ENCODE data around the gene TLE4.
"Not testable (repeated sequence)": the region's sequence is repeated elsewhere in the genome, so short reads cannot be mapped to it uniquely, and the experiment has no call there.

The TLE4 gene

GRCh38 chr9:79719989-79720388 lies 148.2 kb downstream of the TLE4 start:
- H3K27me3 ChIP-seq (replicated peaks; ENCODE audit: control insufficient read depth, insufficient read depth, low read length): no peaks in the 10 kb centered on the region
- peaks cover 91% of the 10 kb centered on the region for H3K36me3 ChIP-seq (ENCODE audit: control insufficient read depth, insufficient read depth, low read length, severe bottlenecking)
- no peak overlapping the region for H3K4me3 ChIP-seq (ENCODE audit: low read length)
- H3K9ac ChIP-seq (ENCODE audit: low read length): no peak overlapping the region
- H3K9me3 ChIP-seq (ENCODE audit: control insufficient read depth, low read length): no peaks in the 10 kb centered on the region
- no peaks in the 10 kb centered on the region for H3K4me1 ChIP-seq (ENCODE audit: control insufficient read depth, insufficient read depth, low read length)
- no peak for DNase-seq (ENCODE audit: low read depth)

- H3K4me3 ChIP-seq (ENCODE audit: low read length): no peak overlapping the region
- no peak overlapping the region for H3K9ac ChIP-seq (ENCODE audit: low read length)
- H3K4me1 ChIP-seq (ENCODE audit: control insufficient read depth, insufficient read depth, low read length): no peaks in the 10 kb centered on the region
- H3K9me3 ChIP-seq (ENCODE audit: control insufficient read depth, low read length): peaks cover 7% of the 10 kb centered on the region
- H3K36me3 ChIP-seq (ENCODE audit: control insufficient read depth, insufficient read depth, low read length, severe bottlenecking): no peaks in the 10 kb centered on the region
- peaks cover 12% of the 10 kb centered on the region for H3K27me3 ChIP-seq (replicated peaks; ENCODE audit: control insufficient read depth, insufficient read depth, low read length)
- no peak for DNase-seq (ENCODE audit: low read depth)
These were observed 159.6 kb downstream of the TLE4 start for GRCh38 chr9:79731171-79731890.

- Histone ChIP-seq H3K27me3 (replicated peaks; ENCODE audit: control insufficient read depth, insufficient read depth, low read length) (peaks cover 23% of the 10 kb centered on the region), H3K4me3 (ENCODE audit: low read length) (no peak overlapping the region), H3K9me3 (ENCODE audit: control insufficient read depth, low read length) (peaks cover 7% of the 10 kb centered on the region), H3K4me1 (ENCODE audit: control insufficient read depth, insufficient read depth, low read length) (no peaks in the 10 kb centered on the region), H3K36me3 (ENCODE audit: control insufficient read depth, insufficient read depth, low read length, severe bottlenecking) (no peaks in the 10 kb centered on the region), H3K9ac (ENCODE audit: low read length) (no peak overlapping the region)
- DNase-seq (ENCODE audit: low read depth): no peak
These were observed 163.4 kb downstream of the TLE4 start for GRCh38 chr9:79735023-79735779.

- Histone ChIP-seq H3K9me3 (ENCODE audit: control insufficient read depth, low read length) (peaks cover 7% of the 10 kb centered on the region), H3K27me3 (replicated peaks; ENCODE audit: control insufficient read depth, insufficient read depth, low read length) (peaks cover 17% of the 10 kb centered on the region), H3K4me1 (ENCODE audit: control insufficient read depth, insufficient read depth, low read length) (no peaks in the 10 kb centered on the region), H3K4me3 (ENCODE audit: low read length) (no peak overlapping the region), H3K9ac (ENCODE audit: low read length) (no peak overlapping the region), H3K36me3 (ENCODE audit: control insufficient read depth, insufficient read depth, low read length, severe bottlenecking) (no peaks in the 10 kb centered on the region)
- no peak for DNase-seq (ENCODE audit: low read depth)
These were observed 164.3 kb downstream of the TLE4 start for GRCh38 chr9:79736051-79736450.

DNA sequence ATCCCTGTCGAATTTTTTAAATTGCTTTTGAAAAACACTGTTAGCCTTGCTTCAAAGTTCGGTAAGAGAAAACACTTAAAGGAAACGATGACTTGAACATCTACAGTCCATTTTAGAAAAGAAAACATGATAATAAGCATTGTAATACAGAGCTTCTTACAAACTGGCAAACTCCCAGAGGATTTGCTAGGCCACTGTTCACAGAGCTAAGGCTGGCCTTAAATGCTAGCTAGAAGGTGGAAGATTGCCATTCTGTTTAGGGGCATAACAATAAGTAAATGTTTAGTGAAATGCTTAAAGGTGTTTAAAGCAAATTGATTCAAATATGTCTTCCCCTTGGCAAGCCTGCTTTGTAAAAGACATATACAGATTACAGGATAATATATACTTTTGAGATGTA lies 169.6 kb downstream of the TLE4 start:
- no peak overlapping the region for H3K4me3 ChIP-seq (ENCODE audit: low read length)
- no peak overlapping the region for H3K9ac ChIP-seq (ENCODE audit: low read length)
- H3K27me3 ChIP-seq (replicated peaks; ENCODE audit: control insufficient read depth, insufficient read depth, low read length): peaks cover 28% of the 10 kb centered on the region
- peak; percentile 27 for DNase-seq (ENCODE audit: low read depth)
- no peaks in the 10 kb centered on the region for H3K4me1 ChIP-seq (ENCODE audit: control insufficient read depth, insufficient read depth, low read length)
- no peaks in the 10 kb centered on the region for H3K9me3 ChIP-seq (ENCODE audit: control insufficient read depth, low read length)
- no peaks in the 10 kb centered on the region for H3K36me3 ChIP-seq (ENCODE audit: control insufficient read depth, insufficient read depth, low read length, severe bottlenecking)

- no peaks in the 10 kb centered on the region for H3K9me3 ChIP-seq (ENCODE audit: control insufficient read depth, low read length)
- peaks cover 34% of the 10 kb centered on the region for H3K27me3 ChIP-seq (replicated peaks; ENCODE audit: control insufficient read depth, insufficient read depth, low read length)
- H3K9ac ChIP-seq (ENCODE audit: low read length): no peak overlapping the region
- no peaks in the 10 kb centered on the region for H3K36me3 ChIP-seq (ENCODE audit: control insufficient read depth, insufficient read depth, low read length, severe bottlenecking)
- no peak for DNase-seq (ENCODE audit: low read depth)
- no peaks in the 10 kb centered on the region for H3K4me1 ChIP-seq (ENCODE audit: control insufficient read depth, insufficient read depth, low read length)
- H3K4me3 ChIP-seq (ENCODE audit: low read length): no peak overlapping the region
These were observed 170.5 kb downstream of the TLE4 start for GRCh38 chr9:79742110-79742721.

DNA sequence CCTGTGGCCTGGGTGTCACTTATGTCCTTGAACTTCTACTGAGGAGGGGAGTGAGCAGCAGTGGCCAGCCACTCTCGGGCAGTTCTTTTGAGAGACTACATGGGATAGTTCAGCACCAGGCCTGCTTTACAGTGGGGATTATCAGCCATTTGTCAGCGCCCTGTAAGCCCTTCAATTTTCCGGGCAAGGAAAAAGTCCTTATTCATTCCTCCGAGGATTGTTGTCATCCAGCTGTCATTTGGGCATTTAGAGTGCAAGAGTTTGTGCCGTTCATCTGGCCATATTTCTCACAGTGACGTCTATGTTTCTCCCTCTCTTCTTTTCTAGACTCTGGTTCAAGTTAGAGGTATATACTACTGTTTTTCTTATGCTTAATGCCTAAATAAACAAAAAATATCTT lies 172.8 kb downstream of the TLE4 start:
- H3K27me3 ChIP-seq (replicated peaks; ENCODE audit: control insufficient read depth, insufficient read depth, low read length): peaks cover 40% of the 10 kb centered on the region
- H3K9me3 ChIP-seq (ENCODE audit: control insufficient read depth, low read length): no peaks in the 10 kb centered on the region
- H3K9ac ChIP-seq (ENCODE audit: low read length): no peak overlapping the region
- H3K4me3 ChIP-seq (ENCODE audit: low read length): no peak overlapping the region
- no peaks in the 10 kb centered on the region for H3K36me3 ChIP-seq (ENCODE audit: control insufficient read depth, insufficient read depth, low read length, severe bottlenecking)
- no peak for DNase-seq (ENCODE audit: low read depth)
- H3K4me1 ChIP-seq (ENCODE audit: control insufficient read depth, insufficient read depth, low read length): no peaks in the 10 kb centered on the region

- Histone ChIP-seq H3K4me3 (ENCODE audit: low read length) (no peak overlapping the region), H3K9me3 (ENCODE audit: control insufficient read depth, low read length) (no peaks in the 10 kb centered on the region), H3K36me3 (ENCODE audit: control insufficient read depth, insufficient read depth, low read length, severe bottlenecking) (no peaks in the 10 kb centered on the region), H3K4me1 (ENCODE audit: control insufficient read depth, insufficient read depth, low read length) (no peaks in the 10 kb centered on the region), H3K9ac (ENCODE audit: low read length) (no peak overlapping the region), H3K27me3 (replicated peaks; ENCODE audit: control insufficient read depth, insufficient read depth, low read length) (peaks cover 39% of the 10 kb centered on the region)
- no peak for DNase-seq (ENCODE audit: low read depth)
These were observed 174.1 kb downstream of the TLE4 start for GRCh38 chr9:79745752-79746336.

GRCh38 chr9:79751895-79752466 lies 180.2 kb downstream of the TLE4 start:
- peaks cover 21% of the 10 kb centered on the region for H3K27me3 ChIP-seq (replicated peaks; ENCODE audit: control insufficient read depth, insufficient read depth, low read length)
- H3K9me3 ChIP-seq (ENCODE audit: control insufficient read depth, low read length); H3K4me1 ChIP-seq (ENCODE audit: control insufficient read depth, insufficient read depth, low read length); H3K4me3 ChIP-seq (ENCODE audit: low read length); H3K9ac ChIP-seq (ENCODE audit: low read length); DNase-seq (ENCODE audit: low read depth); H3K36me3 ChIP-seq (ENCODE audit: control insufficient read depth, insufficient read depth, low read length, severe bottlenecking): not testable (repeated sequence)

GRCh38 chr9:79756414-79756813 lies 184.6 kb downstream of the TLE4 start:
- no peak overlapping the region for H3K4me3 ChIP-seq (ENCODE audit: low read length)
- peaks cover 12% of the 10 kb centered on the region for H3K4me1 ChIP-seq (ENCODE audit: control insufficient read depth, insufficient read depth, low read length)
- peaks cover 4% of the 10 kb centered on the region for H3K9me3 ChIP-seq (ENCODE audit: control insufficient read depth, low read length)
- no peak for DNase-seq (ENCODE audit: low read depth)
- H3K27me3 ChIP-seq (replicated peaks; ENCODE audit: control insufficient read depth, insufficient read depth, low read length): peaks cover 16% of the 10 kb centered on the region
- no peaks in the 10 kb centered on the region for H3K36me3 ChIP-seq (ENCODE audit: control insufficient read depth, insufficient read depth, low read length, severe bottlenecking)
- H3K9ac ChIP-seq (ENCODE audit: low read length): no peak overlapping the region

- no peaks in the 10 kb centered on the region for H3K36me3 ChIP-seq (ENCODE audit: control insufficient read depth, insufficient read depth, low read length, severe bottlenecking)
- H3K4me3 ChIP-seq (ENCODE audit: low read length): no peak overlapping the region
- H3K9ac ChIP-seq (ENCODE audit: low read length): no peak overlapping the region
- H3K9me3 ChIP-seq (ENCODE audit: control insufficient read depth, low read length): peaks cover 1% of the 10 kb centered on the region
- DNase-seq (ENCODE audit: low read depth): no peak
- peaks cover 21% of the 10 kb centered on the region for H3K27me3 ChIP-seq (replicated peaks; ENCODE audit: control insufficient read depth, insufficient read depth, low read length)
- H3K4me1 ChIP-seq (ENCODE audit: control insufficient read depth, insufficient read depth, low read length): peaks cover 12% of the 10 kb centered on the region
These were observed 185.3 kb downstream of the TLE4 start for GRCh38 chr9:79757074-79757473.

All from adipocyte (in vitro differentiated cells).